NCI-H524 (cell line): ENCODE data around the gene HBA1.
A peak's percentile ranks its signal among the peaks of the same experiment; 100 is the strongest.
"Not testable (repeated sequence)": the region's sequence is repeated elsewhere in the genome, so short reads cannot be mapped to it uniquely, and the experiment has no call there.

Experiments used
- DNase-seq, 2 experiments: peaks; one replicate each; lab custom pipeline; 2025; lab: John Stamatoyannopoulos, UW

Gene HBA1

DNA sequence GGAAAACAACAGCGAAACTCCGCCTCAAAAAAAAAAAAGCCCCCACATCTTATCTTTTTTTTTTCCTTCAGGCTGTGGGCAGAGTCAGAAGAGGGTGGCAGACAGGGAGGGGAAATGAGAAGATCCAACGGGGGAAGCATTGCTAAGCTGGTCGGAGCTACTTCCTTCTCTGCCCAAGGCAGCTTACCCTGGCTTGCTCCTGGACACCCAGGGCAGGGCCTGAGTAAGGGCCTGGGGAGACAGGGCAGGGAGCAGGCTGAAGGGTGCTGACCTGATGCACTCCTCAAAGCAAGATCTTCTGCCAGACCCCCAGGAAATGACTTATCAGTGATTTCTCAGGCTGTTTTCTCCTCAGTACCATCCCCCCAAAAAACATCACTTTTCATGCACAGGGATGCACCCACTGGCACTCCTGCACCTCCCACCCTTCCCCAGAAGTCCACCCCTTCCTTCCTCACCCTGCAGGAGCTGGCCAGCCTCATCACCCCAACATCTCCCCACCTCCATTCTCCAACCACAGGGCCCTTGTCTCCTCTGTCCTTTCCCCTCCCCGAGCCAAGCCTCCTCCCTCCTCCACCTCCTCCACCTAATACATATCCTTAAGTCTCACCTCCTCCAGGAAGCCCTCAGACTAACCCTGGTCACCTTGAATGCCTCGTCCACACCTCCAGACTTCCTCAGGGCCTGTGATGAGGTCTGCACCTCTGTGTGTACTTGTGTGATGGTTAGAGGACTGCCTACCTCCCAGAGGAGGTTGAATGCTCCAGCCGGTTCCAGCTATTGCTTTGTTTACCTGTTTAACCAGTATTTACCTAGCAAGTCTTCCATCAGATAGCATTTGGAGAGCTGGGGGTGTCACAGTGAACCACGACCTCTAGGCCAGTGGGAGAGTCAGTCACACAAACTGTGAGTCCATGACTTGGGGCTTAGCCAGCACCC, 1.2 kb upstream of the HBA1 start:
- DNase-seq: no peak

DNA sequence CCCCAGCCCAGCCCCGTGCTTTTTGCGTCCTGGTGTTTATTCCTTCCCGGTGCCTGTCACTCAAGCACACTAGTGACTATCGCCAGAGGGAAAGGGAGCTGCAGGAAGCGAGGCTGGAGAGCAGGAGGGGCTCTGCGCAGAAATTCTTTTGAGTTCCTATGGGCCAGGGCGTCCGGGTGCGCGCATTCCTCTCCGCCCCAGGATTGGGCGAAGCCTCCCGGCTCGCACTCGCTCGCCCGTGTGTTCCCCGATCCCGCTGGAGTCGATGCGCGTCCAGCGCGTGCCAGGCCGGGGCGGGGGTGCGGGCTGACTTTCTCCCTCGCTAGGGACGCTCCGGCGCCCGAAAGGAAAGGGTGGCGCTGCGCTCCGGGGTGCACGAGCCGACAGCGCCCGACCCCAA, 474 bp upstream of the HBA1 start:
- DNase-seq: not testable (repeated sequence)

DNA sequence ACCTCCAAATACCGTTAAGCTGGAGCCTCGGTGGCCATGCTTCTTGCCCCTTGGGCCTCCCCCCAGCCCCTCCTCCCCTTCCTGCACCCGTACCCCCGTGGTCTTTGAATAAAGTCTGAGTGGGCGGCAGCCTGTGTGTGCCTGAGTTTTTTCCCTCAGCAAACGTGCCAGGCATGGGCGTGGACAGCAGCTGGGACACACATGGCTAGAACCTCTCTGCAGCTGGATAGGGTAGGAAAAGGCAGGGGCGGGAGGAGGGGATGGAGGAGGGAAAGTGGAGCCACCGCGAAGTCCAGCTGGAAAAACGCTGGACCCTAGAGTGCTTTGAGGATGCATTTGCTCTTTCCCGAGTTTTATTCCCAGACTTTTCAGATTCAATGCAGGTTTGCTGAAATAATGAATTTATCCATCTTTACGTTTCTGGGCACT, 928 bp downstream of the HBA1 start:
- DNase-seq: peak in 1 of 2 experiments; percentile 43

DNA sequence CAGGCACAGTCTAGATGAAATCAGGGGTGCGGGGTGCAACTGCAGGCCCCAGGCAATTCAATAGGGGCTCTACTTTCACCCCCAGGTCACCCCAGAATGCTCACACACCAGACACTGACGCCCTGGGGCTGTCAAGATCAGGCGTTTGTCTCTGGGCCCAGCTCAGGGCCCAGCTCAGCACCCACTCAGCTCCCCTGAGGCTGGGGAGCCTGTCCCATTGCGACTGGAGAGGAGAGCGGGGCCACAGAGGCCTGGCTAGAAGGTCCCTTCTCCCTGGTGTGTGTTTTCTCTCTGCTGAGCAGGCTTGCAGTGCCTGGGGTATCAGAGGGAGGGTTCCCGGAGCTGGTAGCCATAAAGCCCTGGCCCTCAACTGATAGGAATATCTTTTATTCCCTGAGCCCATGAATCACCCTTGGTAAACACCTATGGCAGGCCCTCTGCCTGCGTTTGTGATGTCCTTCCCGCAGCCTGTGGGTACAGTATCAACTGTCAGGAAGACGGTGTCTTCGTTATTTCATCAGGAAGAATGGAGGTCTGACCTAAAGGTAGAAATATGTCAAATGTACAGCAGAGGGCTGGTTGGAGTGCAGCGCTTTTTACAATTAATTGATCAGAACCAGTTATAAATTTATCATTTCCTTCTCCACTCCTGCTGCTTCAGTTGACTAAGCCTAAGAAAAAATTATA, 1.6 kb downstream of the HBA1 start:
- DNase-seq: no peak

DNA sequence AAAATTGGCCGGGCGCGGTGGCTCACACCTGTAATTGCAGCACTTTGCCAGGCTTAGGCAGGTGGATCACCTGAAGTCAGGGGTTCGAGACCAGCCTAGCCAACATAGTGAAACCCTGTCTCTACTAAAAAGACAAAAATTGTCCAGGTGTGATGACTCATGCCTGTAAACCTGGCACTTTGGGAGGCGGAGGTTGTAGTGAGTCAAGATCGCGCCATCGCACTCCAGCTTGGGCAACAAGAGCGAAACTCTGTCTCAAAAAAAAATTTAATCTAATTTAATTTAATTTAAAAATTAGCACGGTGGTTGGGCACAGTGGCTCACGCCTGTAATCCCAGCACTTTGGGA, 2.2 kb downstream of the HBA1 start:
- no peak for DNase-seq

DNA sequence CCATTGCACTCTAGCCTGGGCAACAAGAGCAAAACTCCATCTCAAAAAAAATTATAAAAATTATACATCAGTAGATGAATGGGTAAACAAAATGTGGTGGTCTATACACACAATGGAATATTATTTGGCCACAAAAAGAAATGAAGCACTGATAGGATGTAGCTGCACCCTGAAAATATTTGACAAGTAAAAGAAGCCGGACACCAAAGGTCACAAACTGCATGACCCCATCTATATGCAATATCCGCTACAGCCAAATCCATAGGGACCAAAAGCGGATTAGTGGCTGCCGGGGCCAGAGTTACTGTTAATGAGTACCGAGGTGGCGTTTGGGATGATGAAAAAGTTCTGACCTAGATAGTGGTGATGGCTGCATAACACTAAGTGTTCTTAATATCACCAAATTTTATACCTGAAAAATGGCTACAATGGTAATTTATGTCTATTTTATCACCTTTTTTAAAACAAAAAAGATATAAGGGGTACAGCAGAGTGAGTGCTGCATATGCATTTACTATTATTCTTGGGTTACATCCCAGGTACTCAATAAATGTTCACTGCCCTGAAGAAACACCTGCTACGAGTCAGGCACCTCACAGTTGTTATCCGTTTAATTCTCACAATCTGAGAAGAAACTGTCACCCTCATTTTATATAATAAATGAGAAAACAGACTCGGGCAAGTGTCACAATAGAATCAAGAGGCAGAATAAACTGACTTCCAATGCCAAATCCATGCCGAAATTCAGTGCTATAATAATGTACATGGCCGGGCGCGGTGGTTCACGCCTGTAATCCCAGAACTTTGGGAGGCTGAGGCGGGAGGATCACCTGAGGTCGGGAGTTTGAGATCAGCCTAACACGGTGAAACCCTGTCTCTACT, 3.0 kb downstream of the HBA1 start:
- no peak for DNase-seq

DNA sequence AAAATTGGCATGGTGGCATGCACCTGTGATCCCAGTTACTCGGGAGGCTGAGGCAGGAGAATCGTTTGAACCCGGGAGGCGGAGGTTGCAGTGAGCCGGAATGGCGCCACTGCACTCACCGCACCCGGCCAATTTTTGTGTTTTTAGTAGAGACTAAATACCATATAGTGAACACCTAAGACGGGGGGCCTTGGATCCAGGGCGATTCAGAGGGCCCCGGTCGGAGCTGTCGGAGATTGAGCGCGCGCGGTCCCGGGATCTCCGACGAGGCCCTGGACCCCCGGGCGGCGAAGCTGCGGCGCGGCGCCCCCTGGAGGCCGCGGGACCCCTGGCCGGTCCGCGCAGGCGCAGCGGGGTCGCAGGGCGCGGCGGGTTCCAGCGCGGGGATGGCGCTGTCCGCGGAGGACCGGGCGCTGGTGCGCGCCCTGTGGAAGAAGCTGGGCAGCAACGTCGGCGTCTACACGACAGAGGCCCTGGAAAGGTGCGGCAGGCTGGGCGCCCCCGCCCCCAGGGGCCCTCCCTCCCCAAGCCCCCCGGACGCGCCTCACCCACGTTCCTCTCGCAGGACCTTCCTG, 3.7 kb downstream of the HBA1 start, which contains the start of gene HBQ1:
Gene HBQ1 (plus strand): TSS at position 359 of the 575 bp plus-strand sequence. CDS start 28 bp downstream, at position 387.
- peak; percentile 13 to 76 for DNase-seq

DNA sequence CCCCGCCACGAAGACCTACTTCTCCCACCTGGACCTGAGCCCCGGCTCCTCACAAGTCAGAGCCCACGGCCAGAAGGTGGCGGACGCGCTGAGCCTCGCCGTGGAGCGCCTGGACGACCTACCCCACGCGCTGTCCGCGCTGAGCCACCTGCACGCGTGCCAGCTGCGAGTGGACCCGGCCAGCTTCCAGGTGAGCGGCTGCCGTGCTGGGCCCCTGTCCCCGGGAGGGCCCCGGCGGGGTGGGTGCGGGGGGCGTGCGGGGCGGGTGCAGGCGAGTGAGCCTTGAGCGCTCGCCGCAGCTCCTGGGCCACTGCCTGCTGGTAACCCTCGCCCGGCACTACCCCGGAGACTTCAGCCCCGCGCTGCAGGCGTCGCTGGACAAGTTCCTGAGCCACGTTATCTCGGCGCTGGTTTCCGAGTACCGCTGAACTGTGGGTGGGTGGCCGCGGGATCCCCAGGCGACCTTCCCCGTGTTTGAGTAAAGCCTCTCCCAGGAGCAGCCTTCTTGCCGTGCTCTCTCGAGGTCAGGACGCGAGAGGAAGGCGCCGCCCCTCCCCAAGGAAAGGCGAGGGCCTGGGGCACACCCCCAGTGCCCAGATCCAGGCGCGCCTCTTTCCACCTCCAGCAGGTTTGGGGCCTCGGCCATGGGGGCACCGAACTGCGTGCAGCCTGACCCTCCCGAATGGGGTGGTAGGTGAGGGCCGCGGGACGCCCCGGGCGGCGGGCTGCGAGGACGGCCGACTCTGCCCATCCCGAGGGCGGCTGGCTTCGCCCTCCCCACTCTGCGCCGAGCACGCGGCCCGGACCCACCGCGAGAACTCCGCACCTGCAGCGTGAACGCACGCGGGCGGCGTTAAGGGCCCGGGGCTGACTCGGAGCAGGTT, 4.4 kb downstream of the HBA1 start:
- peak; percentile 79 to 83 for DNase-seq

DNA sequence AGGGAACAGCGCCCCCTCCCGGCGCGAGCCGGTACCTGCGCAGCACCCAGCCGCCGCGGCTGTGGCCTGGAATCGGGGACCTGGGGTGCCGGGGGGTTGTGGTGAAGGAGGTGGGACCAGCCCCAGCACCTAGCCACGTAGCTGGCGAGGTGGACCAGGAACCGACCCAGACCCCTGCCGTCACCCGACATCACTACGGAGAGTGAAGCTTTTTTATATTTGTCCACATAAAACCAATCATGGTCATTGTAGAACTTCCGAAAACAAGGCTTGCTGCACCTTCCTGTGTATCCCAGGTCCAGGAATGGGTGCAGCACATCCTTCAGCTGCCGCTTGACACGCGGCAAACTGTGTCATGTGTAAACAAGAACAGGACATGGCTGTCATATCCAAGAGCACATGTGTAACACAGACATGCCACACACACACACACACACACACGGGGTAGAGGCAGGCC, 5.1 kb downstream of the HBA1 start:
- DNase-seq: peak in 1 of 2 experiments; percentile 41

DNA sequence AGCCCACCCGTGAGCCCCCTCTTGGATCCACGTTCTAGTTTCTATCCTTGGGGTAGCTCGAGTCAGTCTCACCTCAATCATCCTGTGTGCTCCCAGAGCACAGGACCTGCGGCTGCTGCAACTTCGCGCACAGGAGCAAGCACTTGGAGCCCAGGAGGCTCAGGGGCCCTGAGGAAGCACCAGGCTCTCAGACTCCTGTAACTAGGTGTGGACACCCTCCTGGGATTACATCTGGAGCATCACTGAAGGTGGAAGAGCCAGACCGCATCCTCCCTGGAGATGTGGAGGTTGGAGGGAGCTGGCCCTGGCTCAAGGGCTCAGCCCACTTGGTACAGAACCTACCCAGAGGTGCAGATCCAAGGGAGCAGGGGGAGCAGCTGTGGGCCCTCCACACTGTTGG, 6.5 kb downstream of the HBA1 start:
- DNase-seq: peak in 1 of 2 experiments; percentile 21

DNA sequence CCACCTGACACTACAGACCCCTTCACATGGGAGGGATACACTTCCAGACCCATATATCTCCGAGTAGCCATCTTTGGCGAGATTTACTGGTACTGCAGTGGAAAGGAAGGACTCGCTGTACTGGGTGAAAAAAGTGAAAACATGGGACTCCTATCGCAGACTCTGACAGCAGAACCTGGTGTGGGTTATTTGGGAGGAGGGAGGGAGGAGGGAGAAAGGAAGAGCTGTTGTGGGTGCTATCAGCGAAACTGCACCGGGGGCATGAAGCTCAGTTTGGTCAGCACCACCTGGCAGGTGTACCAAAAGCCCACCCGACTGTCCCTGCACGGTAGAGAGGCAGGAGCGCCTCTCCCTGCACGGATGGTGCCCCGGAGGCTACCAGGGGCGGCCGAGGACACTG, 8.7 kb downstream of the HBA1 start:
- DNase-seq: no peak

DNA sequence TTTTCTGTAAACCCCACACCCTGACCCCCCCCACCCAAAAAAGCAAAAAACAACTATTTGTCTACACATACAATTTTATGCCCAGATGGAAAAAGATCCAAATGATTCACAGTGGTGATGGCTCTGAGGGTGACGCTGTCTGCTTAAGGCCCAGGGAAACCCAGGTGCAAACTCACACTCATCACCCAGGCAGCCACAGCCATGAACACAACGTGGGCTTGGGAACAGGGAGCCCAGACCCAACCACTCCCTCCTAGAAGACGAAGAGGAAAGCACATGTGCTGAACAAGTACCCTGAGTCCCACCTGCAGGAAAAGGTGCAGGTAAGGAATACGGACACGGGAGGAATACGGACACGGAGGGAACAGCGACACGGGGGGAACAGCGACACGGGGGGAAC, 9.2 kb downstream of the HBA1 start:
- DNase-seq: no peak

DNA sequence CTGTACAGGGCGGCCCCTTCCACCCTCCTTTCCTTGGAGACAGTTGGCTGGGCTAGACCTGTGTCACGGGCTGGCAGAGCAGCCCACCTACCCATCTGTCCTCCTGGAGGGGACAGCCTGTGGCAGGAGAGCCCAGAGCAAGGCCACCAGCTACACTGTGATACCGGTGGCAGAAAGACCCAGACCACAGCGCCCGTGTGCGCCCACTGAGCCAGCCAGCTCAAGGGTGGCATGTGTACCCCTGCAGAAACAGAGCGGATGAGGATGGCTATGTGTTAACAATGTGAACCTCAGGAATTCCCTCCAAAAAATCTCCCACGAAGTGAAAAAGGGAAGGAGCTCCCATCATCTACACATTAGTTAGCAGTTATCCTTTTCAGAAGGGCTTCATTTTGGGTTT, 10.8 kb downstream of the HBA1 start:
- DNase-seq: no peak

DNA sequence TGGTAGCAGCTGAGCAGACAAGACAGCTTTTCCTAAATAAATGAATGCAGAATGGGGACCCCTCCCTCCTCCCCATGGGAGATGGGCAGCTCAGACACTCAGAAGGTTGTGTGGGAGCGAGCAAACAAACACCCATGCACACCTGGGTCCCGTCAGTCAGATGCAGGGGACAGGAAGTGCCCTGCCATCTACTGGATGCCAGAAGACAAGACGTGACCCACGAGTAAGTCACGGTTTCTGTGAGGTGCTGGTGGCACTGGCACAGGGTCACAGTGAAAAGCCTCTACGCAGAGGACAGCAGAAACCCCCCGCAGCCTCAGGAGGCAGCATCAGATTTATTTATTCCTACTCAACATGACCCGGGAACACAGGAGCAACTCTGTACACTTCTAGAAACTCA, 12.2 kb downstream of the HBA1 start:
- DNase-seq: no peak

DNA sequence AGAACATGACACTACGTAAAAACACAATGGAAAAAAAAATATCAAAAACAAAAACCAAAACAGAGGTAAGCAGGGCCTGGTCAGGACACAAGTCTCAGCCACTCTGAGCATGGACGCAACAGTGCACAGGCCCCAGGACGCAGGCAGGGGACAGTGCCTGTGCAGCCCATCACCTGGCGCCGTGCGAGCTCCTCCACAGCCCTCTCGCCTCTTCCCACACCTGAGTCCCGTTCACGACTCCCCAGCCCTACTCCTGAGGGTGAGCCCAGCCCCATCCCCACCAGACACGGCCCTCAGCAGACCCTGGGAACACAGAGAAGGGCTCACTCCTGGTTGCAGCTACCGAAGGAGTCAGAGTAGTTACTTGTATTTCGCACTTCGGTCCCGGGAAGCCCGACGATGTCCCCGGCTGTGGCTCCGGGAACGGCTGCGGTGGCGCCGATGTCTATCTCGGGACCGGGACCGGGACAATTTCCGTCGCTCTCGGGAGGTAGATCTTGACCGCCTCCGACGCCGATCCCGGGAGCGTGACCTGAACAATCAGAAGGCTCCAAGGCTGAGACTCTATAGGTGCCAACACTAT, 13.2 kb downstream of the HBA1 start:
- DNase-seq: no peak

DNA sequence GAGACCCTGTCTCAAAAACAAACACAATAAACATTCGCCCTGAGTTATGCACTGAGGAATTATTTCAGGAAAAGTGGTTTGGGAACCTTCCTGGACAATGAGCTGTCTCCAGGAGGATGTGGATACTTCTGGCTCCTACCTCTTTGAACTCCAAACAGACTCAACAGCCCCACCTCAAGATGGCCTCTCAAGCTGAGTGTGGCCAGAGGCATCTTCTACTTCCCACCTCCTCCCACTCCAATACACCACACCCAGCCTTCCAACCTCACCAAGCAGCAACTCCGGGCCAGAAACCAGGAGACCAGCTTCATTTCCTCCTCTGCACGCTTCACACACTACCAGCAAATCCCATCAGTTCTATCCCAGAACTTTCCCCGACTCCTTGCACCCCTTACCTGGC, 15.4 kb downstream of the HBA1 start:
- no peak for DNase-seq

DNA sequence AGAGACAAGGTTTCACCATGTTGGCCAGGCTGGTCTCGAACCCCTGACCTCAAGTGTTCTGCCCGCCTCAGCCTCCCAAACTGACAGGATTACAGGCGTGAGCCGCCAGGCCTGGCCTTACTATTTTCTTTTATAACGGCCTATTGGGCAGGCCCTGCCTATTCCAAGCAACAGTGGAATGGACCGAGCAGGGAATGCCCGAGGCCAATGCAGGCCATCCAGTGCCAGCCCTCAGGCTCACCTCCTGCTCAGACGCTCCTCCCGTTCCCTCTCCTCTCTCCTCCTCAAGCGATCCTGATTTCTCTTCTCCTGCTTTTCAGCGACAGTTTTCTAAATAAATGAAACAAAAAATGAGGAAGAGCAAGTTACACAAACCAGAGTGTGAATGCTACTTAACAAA, 16.2 kb downstream of the HBA1 start:
- DNase-seq: no peak

DNA sequence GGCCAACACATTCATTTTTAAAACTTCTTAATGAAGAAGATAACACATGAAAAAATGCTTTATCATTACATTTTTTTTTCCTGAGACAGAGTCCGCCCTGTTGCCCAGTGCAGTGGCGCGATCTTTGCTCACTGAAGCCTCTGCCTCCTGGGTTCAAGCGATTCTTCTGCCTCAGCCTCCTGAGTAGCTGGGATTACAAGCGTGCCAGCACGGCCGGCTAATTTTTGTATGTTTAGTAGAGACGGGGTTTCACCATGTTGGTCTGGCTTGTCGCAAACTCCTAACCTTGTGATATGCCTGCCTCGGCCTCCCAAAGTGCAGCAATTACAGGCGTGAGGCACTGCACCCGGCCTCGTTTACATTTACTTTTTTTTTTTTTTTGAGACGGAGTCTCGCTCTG, 17.0 kb downstream of the HBA1 start:
- no peak for DNase-seq

DNA sequence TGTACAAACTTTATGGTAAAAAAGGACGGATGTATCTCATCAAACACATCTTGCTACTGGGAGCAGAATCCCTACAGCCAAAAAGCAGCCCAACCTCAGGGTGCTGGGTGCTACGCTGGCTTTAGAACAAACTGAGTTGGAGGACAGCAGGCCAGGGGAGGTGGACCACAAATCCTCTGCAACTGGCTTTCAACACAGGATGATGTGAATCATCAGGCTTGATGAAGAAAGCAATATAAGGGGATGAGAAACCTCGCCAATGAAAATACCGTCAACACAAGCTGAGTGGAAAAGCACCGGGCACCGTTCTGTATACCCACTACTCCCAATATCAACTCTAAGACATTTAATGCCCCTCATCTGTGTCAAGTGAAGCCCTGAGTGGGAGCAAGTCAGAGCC, 18.0 kb downstream of the HBA1 start:
- no peak for DNase-seq

DNA sequence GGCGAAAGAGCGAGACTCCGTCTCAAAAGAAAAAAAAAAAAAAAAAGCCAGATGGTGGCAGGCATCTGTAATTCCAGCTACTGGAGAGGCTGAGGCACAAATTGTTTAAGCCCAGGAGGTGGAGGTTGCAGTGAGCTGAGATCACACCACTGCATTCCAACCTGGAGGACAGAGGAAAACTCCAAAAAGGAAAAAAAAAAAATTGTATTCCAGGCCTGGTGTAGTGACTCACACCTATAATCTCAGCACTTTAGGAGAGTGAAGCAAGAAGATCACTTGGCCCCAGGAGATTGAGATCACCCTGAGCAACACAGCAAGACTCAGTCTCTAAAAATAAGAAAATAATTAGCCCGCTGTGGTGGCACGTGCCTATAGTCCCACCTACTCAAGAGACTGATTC, 23.9 kb downstream of the HBA1 start:
- no peak for DNase-seq
